Vagina (tissue), 2 donors: ENCODE data around the gene SLC66A2.

Source experiments
- CTCF ChIP-seq, 3 experiments: fragments of 450-650 bp in 2 of 3; fragments of 200-600 bp in 1 of 3; sonication (generic) in 1 of 3; IDR thresholded peaks; one replicate each; pipeline ENCODE4 v1.5.1; 2017 to 2019; ENCODE audit warnings: antibody characterized with exemption in 3 of 3, mild to moderate bottlenecking in 2 of 3, moderate library complexity in 2 of 3
- POLR2A ChIP-seq, 2 donors: fragments of 450-650 bp; IDR thresholded peaks; one replicate each; pipeline ENCODE4 v1.6.1; 2017; ENCODE audit warnings: antibody characterized with exemption in 2 of 2, mild to moderate bottlenecking in 2 of 2, moderate library complexity in 2 of 2
- POLR2AphosphoS5 ChIP-seq, 2 donors: sonication (generic); formaldehyde crosslinking; IDR thresholded peaks; one replicate each; pipeline ENCODE4 v1.9.0; 2017; ENCODE audit warnings: antibody characterized with exemption in 2 of 2, mild to moderate bottlenecking in 2 of 2, low read depth in 1 of 2; ENCODE audit not compliant: insufficient read depth in 1 of 2

- no peak for TF ChIP-seq CTCF (IDR thresholded peaks at IDR 0.05)
- no peak for TF ChIP-seq POLR2A (IDR thresholded peaks at IDR 0.05)
- TF ChIP-seq POLR2AphosphoS5 (IDR thresholded peaks at IDR 0.05; ENCODE audit: insufficient read depth in 1 of 2, low read depth in 1 of 2), result no peak
Observed at GRCh38 chr18:79853993-79854364, 97.5 kb downstream of the SLC66A2 start.
